Parathyroid adenoma (tissue), 2 donors: Measurements from ENCODE around the gene UVSSA.
"Not testable (repeated sequence)": the region's sequence is repeated elsewhere in the genome, so short reads cannot be mapped to it uniquely, and the experiment has no call there.

ENCODE experiments used
- H2AFZ ChIP-seq: fragments of 300-600 bp; sonication (generic); one replicate; pipeline ENCODE4 v1.7.0; 2017; ENCODE audit warnings: antibody characterized with exemption, mild to moderate bottlenecking
- H3K27ac ChIP-seq: fragments of 300-600 bp; sonication (generic); one replicate; pipeline ENCODE4 v1.7.0; 2017
- H3K27me3 ChIP-seq: fragments of 300-600 bp; sonication (generic); one replicate; pipeline ENCODE4 v1.7.0; 2017; ENCODE audit warnings: low read length; ENCODE audit not compliant: control insufficient read depth, insufficient read depth
- H3K36me3 ChIP-seq: fragments of 300-600 bp; sonication (generic); one replicate; pipeline ENCODE4 v1.7.0; 2017; ENCODE audit warnings: low read length; ENCODE audit not compliant: control insufficient read depth, insufficient read depth
- H3K4me1 ChIP-seq: fragments of 300-600 bp; sonication (generic); one replicate; pipeline ENCODE4 v1.7.0; 2017; ENCODE audit warnings: control low read depth
- H3K4me2 ChIP-seq: fragments of 300-600 bp; sonication (generic); one replicate; pipeline ENCODE4 v1.7.0; 2017; ENCODE audit warnings: low read length
- H3K4me3 ChIP-seq: fragments of 300-600 bp; sonication (generic); one replicate; pipeline ENCODE4 v1.7.0; 2017; ENCODE audit warnings: low read depth, low read length
- H3K79me2 ChIP-seq: fragments of 300-600 bp; sonication (generic); one replicate; pipeline ENCODE4 v1.7.0; 2017; ENCODE audit warnings: control low read depth
- H3K9ac ChIP-seq: fragments of 300-600 bp; sonication (generic); one replicate; pipeline ENCODE4 v1.7.0; 2017; ENCODE audit warnings: mild to moderate bottlenecking
- H3K9me3 ChIP-seq: fragments of 300-600 bp; sonication (generic); one replicate; pipeline ENCODE4 v1.7.0; 2017; ENCODE audit warnings: low read length; ENCODE audit not compliant: control insufficient read depth
- TF ChIP-seq, protein P1 (sequence below): fragments of 300-600 bp; sonication (generic); IDR thresholded peaks from one replicate; pipeline ENCODE4 v1.7.0; 2017; ENCODE audit warnings: antibody characterized with exemption, mild to moderate bottlenecking
- donor health status: primary hyperparathyroidism.

UVSSA gene

DNA sequence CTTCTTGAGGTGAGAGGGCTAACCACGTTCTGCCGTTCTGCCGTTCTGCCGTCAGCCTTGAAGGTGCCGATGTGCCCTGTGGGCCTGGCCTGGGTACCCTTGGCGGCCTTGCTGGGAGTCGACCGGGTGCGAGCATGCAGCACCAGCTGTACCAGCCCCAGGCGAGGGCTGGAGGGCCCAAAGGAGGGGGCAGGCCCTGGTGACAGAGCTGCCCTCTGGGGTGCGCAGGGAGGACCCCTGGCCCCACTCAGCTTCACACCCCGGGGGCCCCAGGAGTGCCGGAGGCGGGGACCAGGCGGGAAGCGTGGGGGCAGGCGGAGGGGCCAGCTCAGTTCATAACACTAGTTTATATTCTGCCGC, 22.1 kb downstream of the UVSSA start:
- Histone ChIP-seq H3K9ac (no peak overlapping the region), H3K4me1 (no peaks in the 10 kb centered on the region), H2AFZ (no peak overlapping the region), H3K9me3 (no peaks in the 10 kb centered on the region), H3K36me3 (no peaks in the 10 kb centered on the region), H3K4me3 (no peak overlapping the region), H3K27me3 (no peaks in the 10 kb centered on the region), H3K79me2 (no peaks in the 10 kb centered on the region), H3K4me2 (no peak overlapping the region), H3K27ac (no peak overlapping the region)
- TF ChIP-seq, protein P1, sequence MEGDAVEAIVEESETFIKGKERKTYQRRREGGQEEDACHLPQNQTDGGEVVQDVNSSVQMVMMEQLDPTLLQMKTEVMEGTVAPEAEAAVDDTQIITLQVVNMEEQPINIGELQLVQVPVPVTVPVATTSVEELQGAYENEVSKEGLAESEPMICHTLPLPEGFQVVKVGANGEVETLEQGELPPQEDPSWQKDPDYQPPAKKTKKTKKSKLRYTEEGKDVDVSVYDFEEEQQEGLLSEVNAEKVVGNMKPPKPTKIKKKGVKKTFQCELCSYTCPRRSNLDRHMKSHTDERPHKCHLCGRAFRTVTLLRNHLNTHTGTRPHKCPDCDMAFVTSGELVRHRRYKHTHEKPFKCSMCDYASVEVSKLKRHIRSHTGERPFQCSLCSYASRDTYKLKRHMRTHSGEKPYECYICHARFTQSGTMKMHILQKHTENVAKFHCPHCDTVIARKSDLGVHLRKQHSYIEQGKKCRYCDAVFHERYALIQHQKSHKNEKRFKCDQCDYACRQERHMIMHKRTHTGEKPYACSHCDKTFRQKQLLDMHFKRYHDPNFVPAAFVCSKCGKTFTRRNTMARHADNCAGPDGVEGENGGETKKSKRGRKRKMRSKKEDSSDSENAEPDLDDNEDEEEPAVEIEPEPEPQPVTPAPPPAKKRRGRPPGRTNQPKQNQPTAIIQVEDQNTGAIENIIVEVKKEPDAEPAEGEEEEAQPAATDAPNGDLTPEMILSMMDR: no peak

DNA sequence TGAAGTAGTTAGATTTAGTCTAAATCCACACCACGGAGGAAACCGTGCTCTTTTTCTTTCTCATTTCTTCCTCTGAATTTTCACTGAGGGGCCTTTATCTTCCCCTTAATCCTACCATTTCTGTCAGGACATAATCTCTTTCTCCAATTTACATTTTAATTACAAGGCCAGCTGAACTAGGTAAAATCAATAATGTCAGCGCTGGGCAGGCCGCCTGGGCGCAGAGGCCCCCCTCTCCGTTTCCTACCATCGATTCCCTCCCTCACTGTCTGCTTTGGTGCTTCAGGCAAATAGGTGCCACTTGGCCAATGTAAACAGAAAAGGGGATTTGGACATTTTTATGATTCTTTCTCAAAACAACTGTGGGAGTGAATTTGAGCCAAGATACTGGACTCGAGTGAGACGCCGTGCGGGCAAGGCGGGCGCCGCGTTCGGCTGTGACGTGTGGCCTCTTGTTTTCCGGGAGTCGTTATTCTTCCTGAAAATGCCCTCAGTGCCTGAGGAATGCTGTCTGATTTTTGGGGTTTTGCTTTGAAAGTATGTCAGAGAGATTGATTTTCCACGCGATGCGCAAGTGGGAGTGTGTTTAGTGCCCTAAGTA, 22.6 kb downstream of the UVSSA start:
- no peaks in the 10 kb centered on the region for H3K9me3 ChIP-seq
- H3K4me3 ChIP-seq: no peak overlapping the region
- H2AFZ ChIP-seq: no peak overlapping the region
- H3K36me3 ChIP-seq: no peaks in the 10 kb centered on the region
- H3K27me3 ChIP-seq: no peaks in the 10 kb centered on the region
- no peak overlapping the region for H3K4me2 ChIP-seq
- no peak overlapping the region for H3K27ac ChIP-seq
- no peaks in the 10 kb centered on the region for H3K79me2 ChIP-seq
- no peaks in the 10 kb centered on the region for H3K4me1 ChIP-seq
- H3K9ac ChIP-seq: no peak overlapping the region
- TF ChIP-seq, protein P1: no peak

DNA sequence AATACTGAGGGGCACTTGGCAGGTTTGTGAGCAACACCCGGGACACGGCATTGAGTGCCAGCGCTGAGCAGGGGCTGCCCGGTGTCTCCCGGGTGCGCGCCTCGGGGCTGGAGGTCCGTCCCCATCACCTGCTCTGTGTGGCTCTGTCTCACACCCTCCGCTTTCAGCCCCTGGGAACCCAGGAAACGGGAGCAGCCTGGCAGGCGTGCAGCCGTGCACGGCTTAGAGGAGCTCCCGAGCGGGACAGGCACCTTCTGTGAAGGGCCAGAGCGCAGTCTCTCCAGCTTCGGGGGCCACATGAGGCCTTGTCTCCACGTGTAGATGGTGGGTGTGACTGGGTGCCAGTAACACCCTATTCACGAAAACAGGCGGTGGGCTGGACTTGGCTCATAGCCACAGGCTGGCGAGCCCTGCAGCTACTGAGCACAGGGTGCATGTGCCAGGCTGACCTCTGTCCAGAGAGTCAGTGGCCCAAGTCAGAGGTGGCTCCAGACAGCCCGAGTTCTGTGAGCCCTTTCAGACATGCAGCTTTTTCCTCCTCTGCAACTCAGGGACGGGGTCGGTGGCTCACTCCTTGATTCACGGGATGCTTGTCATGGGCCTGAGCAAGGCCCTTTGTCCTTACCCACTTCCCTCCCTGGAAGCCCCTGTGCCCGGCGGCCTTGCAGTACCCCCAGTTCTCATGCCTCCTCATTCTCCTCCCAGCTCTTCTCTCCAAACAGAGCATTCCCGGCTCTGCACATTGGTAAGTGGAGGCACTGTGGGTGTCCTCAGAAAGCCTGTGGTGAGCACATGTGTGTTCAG, 23.5 kb downstream of the UVSSA start:
- Histone ChIP-seq H3K27me3 (no peaks in the 10 kb centered on the region), H3K4me1 (no peaks in the 10 kb centered on the region), H3K36me3 (no peaks in the 10 kb centered on the region), H3K79me2 (no peaks in the 10 kb centered on the region), H3K9ac (no peak overlapping the region), H3K27ac (no peak overlapping the region), H3K9me3 (no peaks in the 10 kb centered on the region), H3K4me2 (no peak overlapping the region), H3K4me3 (no peak overlapping the region), H2AFZ (no peak overlapping the region)
- TF ChIP-seq, protein P1: no peak

DNA sequence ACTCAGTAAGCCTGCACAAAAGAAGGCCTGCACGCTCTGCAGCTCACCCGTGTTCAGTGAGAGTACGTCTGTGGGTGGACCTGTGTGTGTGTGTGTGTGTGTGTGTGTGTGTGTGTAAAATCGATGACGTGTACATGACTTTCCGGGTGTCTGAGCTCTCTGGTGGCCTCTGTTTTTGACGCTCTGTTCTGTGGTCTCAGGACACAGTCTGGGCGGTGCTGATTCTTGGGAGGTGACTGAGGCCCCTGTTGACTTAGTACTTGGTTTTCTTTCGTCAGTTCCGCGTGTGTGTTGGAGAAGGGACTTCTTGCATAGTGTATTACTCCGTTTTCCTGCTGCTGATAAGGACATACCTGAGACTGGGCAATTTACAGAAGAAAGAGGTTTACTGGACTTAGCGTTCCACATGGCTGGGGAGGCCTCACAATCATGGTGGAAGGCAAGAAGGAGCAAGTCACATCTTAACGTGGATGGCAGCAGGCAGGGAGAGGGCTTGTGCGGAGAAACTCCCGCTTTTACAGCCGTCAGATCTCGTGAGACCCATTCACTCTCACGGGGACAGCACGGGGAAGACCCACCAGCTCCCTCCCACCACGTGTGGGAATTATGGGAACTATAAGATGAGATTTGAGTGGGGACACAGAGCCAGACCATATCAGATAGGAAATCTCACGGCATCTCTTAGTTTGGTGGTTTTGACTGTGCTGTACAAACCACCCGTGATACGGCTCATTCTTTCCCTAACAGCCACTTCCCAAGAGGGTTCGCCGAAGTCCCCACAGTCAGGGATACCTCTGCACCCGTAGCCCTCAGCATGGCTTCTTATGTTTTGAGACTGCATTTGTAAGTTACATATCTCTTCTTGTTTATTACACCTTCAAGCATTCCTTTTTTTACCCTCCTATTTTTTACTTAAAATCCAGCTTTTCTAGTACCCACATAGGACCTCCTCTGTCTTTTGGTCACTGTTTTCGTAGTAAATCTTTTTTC, 24.5 kb downstream of the UVSSA start:
- TF ChIP-seq, protein P1: no peak
- H3K36me3 ChIP-seq: no peaks in the 10 kb centered on the region

DNA sequence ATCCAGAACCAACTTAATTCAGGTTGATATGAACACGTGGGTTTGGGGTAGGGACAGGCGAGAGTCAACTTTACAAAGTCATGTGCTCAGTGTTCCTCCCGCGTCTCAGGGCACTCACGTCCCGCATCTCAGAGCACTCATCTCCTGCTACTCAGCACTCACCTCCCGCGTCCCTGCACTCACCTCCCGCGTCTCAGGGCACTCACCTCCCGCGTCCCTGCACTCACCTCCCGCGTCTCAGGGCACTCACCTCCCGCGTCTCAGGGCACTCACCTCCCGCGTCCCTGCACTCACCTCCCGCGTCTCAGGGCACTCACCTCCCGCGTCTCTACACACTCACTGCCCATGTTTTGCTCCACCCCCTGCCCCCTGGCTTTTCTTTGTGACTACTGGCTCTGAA, 25.6 kb downstream of the UVSSA start:
- H3K36me3 ChIP-seq, H2AFZ ChIP-seq, H3K9me3 ChIP-seq: not testable (repeated sequence)

More for the DNA sequence above, 24.5 kb downstream of the UVSSA start:
- H3K9me3 ChIP-seq: no peaks in the 10 kb centered on the region
- H3K4me1 ChIP-seq: no peaks in the 10 kb centered on the region
- no peaks in the 10 kb centered on the region for H3K27me3 ChIP-seq
- no peak overlapping the region for H3K4me3 ChIP-seq
- no peak overlapping the region for H3K9ac ChIP-seq
- H3K27ac ChIP-seq: no peak overlapping the region
- H2AFZ ChIP-seq: no peak overlapping the region
- no peaks in the 10 kb centered on the region for H3K79me2 ChIP-seq
- no peak overlapping the region for H3K4me2 ChIP-seq

More for the DNA sequence above, 25.6 kb downstream of the UVSSA start:
- not testable (repeated sequence) for H3K4me2 ChIP-seq, H3K27me3 ChIP-seq, H3K9ac ChIP-seq, H3K4me3 ChIP-seq, H3K79me2 ChIP-seq, H3K27ac ChIP-seq, H3K4me1 ChIP-seq
